Measurements from ENCODE around the gene HCN2. TPM values are rescaled to one million over a fixed set of nuclear protein-coding genes. Genes with fewer than 3 reads are reported as not detected.

The HCN2 gene
- polyA plus RNA-seq, 4 donors: 0.19 to 0.58 TPM; not detected in 2

DNA sequence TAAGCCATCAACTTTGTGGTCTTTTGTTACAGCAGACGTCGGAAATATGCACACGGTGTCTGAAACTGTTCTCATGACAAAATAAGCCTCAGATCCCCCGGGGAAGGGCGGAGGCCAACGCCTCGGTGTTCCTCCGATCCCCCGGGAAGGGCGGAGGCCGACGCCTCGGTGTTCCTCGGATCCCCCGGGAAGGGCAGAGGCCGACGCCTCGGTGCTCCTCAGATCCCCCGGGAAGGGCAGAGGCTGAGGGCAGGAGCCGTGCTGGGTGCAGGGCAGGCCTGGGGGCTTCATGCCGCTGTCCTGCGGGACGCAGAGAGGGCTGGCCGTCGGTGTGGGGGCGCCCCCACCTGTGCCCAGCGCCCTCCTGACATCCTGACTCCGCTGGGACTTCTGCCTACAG lies 54.7 kb downstream of the HCN2 start:
- Histone ChIP-seq H3K9me3 (ENCODE audit: control insufficient read depth in 2 of 2, insufficient read depth in 1 of 2, low read depth in 1 of 2, low read length in 1 of 2) (no peaks in the 10 kb centered on the region), H3K4me1 (ENCODE audit: control insufficient read depth in 3 of 3, insufficient read depth in 2 of 3, low read depth in 1 of 3, low read length in 2 of 3) (peaks cover under 1 to 1% (median under 1%) of the 10 kb centered on the region in 3 donors), H3K27me3 (ENCODE audit: control insufficient read depth in 3 of 3, insufficient read depth in 3 of 3, low read length in 3 of 3) (no peaks in the 10 kb centered on the region), H3K27ac (ENCODE audit: low read depth in 1 of 3, low read length in 2 of 3) (no peak overlapping the region), H3K36me3 (ENCODE audit: control insufficient read depth in 3 of 3, insufficient read depth in 2 of 3, low read depth in 1 of 3, low read length in 3 of 3) (peaks cover 6 to 53% (median 25%) of the 10 kb centered on the region in 3 donors), H3K4me3 (ENCODE audit: low read depth in 1 of 3, low read length in 3 of 3) (no peak overlapping the region)
- WGBS, 3 donors: 72 to 81% (median 76%) methylated on average over 27 to 28 of the region's 28 CpGs
- no peak for DNase-seq
- FAIRE-seq: no peak

DNA sequence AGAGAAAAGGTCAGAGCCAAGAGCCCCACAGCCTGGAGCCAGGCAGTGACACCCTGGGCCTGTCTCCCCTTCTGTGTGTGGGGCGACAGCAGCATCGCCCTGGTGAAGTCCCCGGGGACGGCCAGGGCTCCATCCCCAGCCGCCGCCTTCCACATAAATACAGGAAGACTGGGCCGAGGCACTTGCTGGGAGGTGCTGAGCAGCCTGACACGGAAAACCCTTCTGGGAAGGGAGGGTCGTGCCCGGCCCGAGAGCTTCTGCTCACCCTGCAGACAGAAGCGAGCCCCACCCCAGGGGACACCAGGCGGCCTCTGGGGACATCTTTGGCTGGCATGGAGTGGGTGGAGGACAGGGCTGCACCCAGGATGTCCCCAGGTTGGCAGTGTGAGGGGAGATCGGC lies 55.1 kb downstream of the HCN2 start:
- DNase-seq: no peak
- WGBS, 3 donors: 79 to 84% (median 83%) methylated on average over 10 to 14 of the region's 14 CpGs
- FAIRE-seq: no peak
- H3K27ac ChIP-seq (ENCODE audit: low read depth in 1 of 3, low read length in 2 of 3): no peak overlapping the region
- peaks cover 0 to 1% (median 0%) of the 10 kb centered on the region in 3 donors for H3K4me1 ChIP-seq (ENCODE audit: control insufficient read depth in 3 of 3, insufficient read depth in 2 of 3, low read depth in 1 of 3, low read length in 2 of 3)
- peaks cover 6 to 56% (median 25%) of the 10 kb centered on the region in 3 donors for H3K36me3 ChIP-seq (ENCODE audit: control insufficient read depth in 3 of 3, insufficient read depth in 2 of 3, low read depth in 1 of 3, low read length in 3 of 3)
- H3K4me3 ChIP-seq (ENCODE audit: low read depth in 1 of 3, low read length in 3 of 3): no peak overlapping the region
- no peaks in the 10 kb centered on the region for H3K27me3 ChIP-seq (ENCODE audit: control insufficient read depth in 3 of 3, insufficient read depth in 3 of 3, low read length in 3 of 3)
- no peaks in the 10 kb centered on the region for H3K9me3 ChIP-seq (ENCODE audit: control insufficient read depth in 2 of 2, insufficient read depth in 1 of 2, low read depth in 1 of 2, low read length in 1 of 2)

DNA sequence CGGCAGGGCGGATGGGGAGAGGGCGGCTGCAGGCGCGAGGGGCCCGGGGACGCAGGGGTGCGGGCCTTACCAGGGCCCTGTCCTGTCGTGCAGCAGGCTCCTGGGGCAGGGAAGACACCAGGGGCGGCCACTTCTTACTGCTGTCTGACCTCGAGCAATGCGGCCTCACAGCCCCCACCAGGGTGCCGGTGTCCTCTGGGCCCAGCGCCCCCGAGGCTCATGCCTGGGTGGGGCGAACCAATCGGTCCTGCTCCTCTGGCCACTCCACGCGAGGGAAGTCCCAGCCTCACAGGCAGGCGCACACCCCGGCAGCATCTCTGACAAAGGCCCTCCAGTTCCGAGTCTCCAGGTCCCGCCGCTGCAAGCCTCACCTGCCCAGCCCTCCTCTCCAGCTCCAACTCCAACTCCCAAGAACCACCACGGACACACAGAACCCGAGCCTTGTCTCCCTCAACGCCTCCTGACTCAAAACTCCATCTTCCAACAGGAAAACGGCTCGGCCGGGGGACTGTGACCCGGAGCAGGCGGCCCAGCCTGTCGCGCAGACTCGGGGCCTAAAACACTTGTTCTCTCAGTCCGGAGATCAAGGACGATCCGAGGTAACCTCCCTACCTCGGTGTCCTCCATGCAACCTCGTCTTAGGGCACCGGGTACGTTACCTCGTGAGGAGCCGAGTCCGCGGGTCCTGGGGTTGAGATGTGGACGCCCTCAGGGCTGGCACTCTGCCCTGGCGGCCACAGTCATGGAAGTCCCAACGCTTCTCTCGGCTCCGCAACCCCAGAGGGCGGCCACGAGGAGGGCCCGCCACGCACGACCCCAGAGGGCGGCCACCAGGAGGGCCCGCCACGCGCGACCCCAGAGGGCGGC lies 56.5 kb downstream of the HCN2 start:
- DNase-seq (no peak), FAIRE-seq (no peak)
- WGBS, 3 donors: 90 to 94% (median 91%) methylated on average over 47 to 62 of the region's 62 CpGs
- Histone ChIP-seq H3K4me3 (ENCODE audit: low read depth in 1 of 3, low read length in 3 of 3) (no peak overlapping the region), H3K36me3 (ENCODE audit: control insufficient read depth in 3 of 3, insufficient read depth in 2 of 3, low read depth in 1 of 3, low read length in 3 of 3) (peaks cover 10 to 68% (median 29%) of the 10 kb centered on the region in 3 donors), H3K9me3 (ENCODE audit: control insufficient read depth in 2 of 2, insufficient read depth in 1 of 2, low read depth in 1 of 2, low read length in 1 of 2) (no peaks in the 10 kb centered on the region), H3K27ac (ENCODE audit: low read depth in 1 of 3, low read length in 2 of 3) (no peak overlapping the region), H3K27me3 (ENCODE audit: control insufficient read depth in 3 of 3, insufficient read depth in 3 of 3, low read length in 3 of 3) (no peaks in the 10 kb centered on the region), H3K4me1 (ENCODE audit: control insufficient read depth in 3 of 3, insufficient read depth in 2 of 3, low read depth in 1 of 3, low read length in 2 of 3) (no peaks in the 10 kb centered on the region)

DNA sequence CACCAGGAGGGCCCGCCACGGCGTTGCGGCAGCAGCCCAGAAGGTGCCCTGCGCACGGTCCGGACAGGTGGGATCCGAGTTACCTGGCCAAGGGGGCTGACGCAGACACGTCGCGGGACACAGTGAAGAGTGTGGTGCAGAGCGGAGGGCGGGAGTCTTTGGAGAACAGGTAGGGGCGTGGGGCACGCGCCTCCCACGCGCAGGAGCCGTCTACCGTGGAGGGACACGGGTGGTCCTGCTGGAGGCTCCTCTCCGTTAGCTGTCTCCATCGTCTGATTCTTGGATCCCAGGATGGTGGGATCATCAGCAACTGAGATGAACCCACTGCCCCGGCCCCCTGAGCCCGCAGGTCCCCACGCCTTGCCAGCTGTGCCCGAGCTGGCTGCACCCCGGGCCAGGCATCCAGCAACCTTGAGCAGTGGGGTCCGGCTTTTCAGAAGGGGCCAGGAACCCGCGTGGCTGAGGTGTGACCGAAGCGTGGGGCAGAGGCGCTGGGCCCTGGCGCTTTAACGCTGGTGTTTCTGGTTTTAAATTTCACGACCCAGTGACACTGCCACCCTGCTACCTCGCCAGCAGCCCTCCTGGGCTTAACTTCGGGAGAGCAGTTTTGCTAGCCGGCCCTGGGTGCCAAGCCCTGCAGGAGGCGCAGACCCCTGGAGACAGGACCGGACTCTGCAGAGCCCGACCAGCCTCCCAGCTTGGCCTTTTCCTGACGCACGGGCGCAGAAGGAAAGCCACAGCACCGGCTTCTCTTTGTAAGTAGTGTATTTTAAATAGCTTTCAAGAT lies 57.3 kb downstream of the HCN2 start:
- Histone ChIP-seq H3K4me1 (ENCODE audit: control insufficient read depth in 3 of 3, insufficient read depth in 2 of 3, low read depth in 1 of 3, low read length in 2 of 3) (no peaks in the 10 kb centered on the region), H3K27ac (ENCODE audit: low read depth in 1 of 3, low read length in 2 of 3) (no peak overlapping the region), H3K9me3 (ENCODE audit: control insufficient read depth in 2 of 2, insufficient read depth in 1 of 2, low read depth in 1 of 2, low read length in 1 of 2) (no peaks in the 10 kb centered on the region), H3K27me3 (ENCODE audit: control insufficient read depth in 3 of 3, insufficient read depth in 3 of 3, low read length in 3 of 3) (no peaks in the 10 kb centered on the region), H3K4me3 (ENCODE audit: low read depth in 1 of 3, low read length in 3 of 3) (no peak overlapping the region), H3K36me3 (ENCODE audit: control insufficient read depth in 3 of 3, insufficient read depth in 2 of 3, low read depth in 1 of 3, low read length in 3 of 3) (peaks cover 15 to 77% (median 36%) of the 10 kb centered on the region in 3 donors)
- no peak for DNase-seq
- WGBS, 3 donors: 94 to 95% (median 94%) methylated on average over 47 to 48 of the region's 48 CpGs
- FAIRE-seq: no peak

DNA sequence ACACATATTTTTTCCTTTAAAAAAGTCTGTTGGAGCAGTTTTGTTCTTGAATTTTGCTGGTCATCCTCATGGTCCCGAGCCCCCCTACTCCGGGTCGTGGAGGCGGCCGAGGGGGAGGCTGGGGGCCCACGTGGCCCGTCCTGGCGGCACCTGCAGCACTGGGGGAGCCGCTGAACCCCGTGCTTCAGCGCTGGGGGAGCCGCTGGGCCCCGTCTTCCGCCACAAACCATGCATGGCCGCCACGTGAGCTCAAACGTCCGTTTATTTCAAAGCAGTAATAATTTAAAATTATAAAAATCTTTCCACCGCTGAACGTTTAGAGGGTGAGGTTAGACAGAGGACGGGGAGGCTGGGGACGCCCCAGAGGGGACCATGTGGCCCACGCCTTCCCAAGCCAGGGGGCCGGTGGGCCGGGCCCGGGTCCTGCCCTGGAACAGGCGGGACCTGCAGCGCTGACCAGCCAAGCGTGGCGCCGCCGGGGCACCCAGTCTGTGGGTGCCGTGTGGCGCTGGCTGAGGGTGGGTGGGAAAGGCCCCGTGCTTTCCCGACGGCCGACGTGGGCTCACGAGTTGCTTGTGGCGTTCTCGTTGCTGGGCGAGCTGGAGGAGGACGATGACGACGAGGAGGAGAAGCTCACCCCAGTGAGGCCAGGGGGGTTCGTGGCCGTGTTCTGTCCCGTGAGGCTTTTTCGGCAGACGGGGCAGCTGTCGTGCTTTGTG lies 58.0 kb downstream of the HCN2 start:
- WGBS, 3 donors: 90 to 93% (median 92%) methylated on average over 52 of the region's 52 CpGs
- FAIRE-seq (no peak), DNase-seq (no peak)
- H3K4me1 ChIP-seq (ENCODE audit: control insufficient read depth in 3 of 3, insufficient read depth in 2 of 3, low read depth in 1 of 3, low read length in 2 of 3): no peaks in the 10 kb centered on the region
- no peaks in the 10 kb centered on the region for H3K27me3 ChIP-seq (ENCODE audit: control insufficient read depth in 3 of 3, insufficient read depth in 3 of 3, low read length in 3 of 3)
- H3K36me3 ChIP-seq (ENCODE audit: control insufficient read depth in 3 of 3, insufficient read depth in 2 of 3, low read depth in 1 of 3, low read length in 3 of 3): peaks cover 21 to 84% (median 39%) of the 10 kb centered on the region in 3 donors
- H3K27ac ChIP-seq (ENCODE audit: low read depth in 1 of 3, low read length in 2 of 3): no peak overlapping the region
- no peak overlapping the region for H3K4me3 ChIP-seq (ENCODE audit: low read depth in 1 of 3, low read length in 3 of 3)
- H3K9me3 ChIP-seq (ENCODE audit: control insufficient read depth in 2 of 2, insufficient read depth in 1 of 2, low read depth in 1 of 2, low read length in 1 of 2): no peaks in the 10 kb centered on the region

DNA sequence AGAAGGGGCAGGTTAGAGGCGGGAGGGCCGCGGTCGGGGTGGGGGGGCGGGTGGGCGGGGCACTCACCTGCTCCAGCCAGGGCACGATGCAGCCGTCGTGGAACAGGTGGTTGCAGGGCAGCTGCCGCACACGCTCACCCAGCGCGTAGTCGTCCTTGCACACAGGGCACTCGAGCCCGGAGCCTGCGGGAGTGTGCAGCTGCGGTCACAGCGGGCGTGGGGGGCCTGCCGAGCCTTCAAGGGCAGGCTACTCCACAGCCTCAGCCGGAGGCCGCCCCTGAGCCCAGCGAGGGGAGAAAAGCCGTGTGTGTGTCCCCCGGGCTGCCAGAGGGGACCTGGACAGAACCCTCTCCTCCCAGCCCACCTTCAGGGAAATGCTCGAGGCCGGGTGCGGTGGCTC lies 58.6 kb downstream of the HCN2 start:
- no peak overlapping the region for H3K27ac ChIP-seq (ENCODE audit: low read depth in 1 of 3, low read length in 2 of 3)
- 87 to 90% (median 89%) methylated on average over 12 to 29 of the region's 29 CpGs for WGBS, 3 donors
- FAIRE-seq (no peak), DNase-seq (no peak)
- no peaks in the 10 kb centered on the region for H3K9me3 ChIP-seq (ENCODE audit: control insufficient read depth in 2 of 2, insufficient read depth in 1 of 2, low read depth in 1 of 2, low read length in 1 of 2)
- H3K36me3 ChIP-seq (ENCODE audit: control insufficient read depth in 3 of 3, insufficient read depth in 2 of 3, low read depth in 1 of 3, low read length in 3 of 3): peaks cover 26 to 87% (median 39%) of the 10 kb centered on the region in 3 donors
- H3K27me3 ChIP-seq (ENCODE audit: control insufficient read depth in 3 of 3, insufficient read depth in 3 of 3, low read length in 3 of 3): no peaks in the 10 kb centered on the region
- no peak overlapping the region for H3K4me3 ChIP-seq (ENCODE audit: low read depth in 1 of 3, low read length in 3 of 3)
- no peaks in the 10 kb centered on the region for H3K4me1 ChIP-seq (ENCODE audit: control insufficient read depth in 3 of 3, insufficient read depth in 2 of 3, low read depth in 1 of 3, low read length in 2 of 3)

DNA sequence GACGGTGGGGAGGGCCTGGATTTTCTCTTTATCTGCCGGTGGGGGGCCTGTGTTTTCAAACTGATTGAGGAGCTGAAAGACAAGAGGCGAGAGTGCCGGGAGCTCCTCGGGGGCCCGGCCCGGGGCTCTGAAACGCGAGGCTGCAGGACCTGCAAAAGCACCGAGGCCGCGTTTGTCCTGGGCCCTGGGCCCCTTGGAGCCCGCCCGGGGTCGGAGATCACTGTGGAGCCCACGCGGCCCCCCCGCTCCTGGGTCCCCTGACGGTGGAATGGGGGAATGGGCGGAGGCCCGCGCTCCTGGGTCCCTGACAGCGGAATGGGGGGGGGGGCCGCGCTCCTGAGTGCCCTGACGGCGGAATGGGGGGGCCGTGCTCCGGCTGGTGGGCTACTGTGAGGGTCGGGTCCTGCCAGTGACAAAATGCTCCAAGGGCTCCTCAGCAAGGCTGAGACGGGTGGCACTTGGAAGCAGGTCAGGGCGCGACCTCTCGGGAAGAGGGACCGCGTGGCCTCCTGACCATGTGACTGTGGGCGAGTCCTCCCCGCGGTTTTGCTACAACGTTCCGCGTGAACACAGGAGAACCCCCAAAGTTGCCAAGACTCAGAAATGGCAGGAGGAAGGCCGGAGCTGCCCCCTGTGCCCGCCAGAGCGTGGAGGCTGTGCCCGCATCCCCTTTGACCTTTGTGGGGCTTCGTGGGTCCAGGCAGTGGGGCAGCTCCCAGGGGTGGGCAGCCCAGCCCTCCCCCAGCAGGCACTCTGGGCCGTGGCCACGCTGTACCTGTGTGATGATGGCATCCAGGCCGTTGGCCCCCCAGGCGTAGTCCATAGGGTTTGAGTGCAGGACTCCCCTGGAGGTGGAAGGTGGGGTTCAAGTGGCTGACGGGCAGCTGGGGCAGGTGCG lies 59.5 kb downstream of the HCN2 start:
- H3K27ac ChIP-seq (ENCODE audit: low read depth in 1 of 3, low read length in 2 of 3): no peak overlapping the region
- H3K36me3 ChIP-seq (ENCODE audit: control insufficient read depth in 3 of 3, insufficient read depth in 2 of 3, low read depth in 1 of 3, low read length in 3 of 3): peaks cover 28 to 89% (median 39%) of the 10 kb centered on the region in 3 donors
- H3K4me1 ChIP-seq (ENCODE audit: control insufficient read depth in 3 of 3, insufficient read depth in 2 of 3, low read depth in 1 of 3, low read length in 2 of 3): no peaks in the 10 kb centered on the region
- no peak for FAIRE-seq
- no peaks in the 10 kb centered on the region for H3K9me3 ChIP-seq (ENCODE audit: control insufficient read depth in 2 of 2, insufficient read depth in 1 of 2, low read depth in 1 of 2, low read length in 1 of 2)
- 90 to 94% (median 93%) methylated on average over 46 to 53 of the region's 53 CpGs for WGBS, 3 donors
- no peak overlapping the region for H3K4me3 ChIP-seq (ENCODE audit: low read depth in 1 of 3, low read length in 3 of 3)
- DNase-seq: no peak
- H3K27me3 ChIP-seq (ENCODE audit: control insufficient read depth in 3 of 3, insufficient read depth in 3 of 3, low read length in 3 of 3): no peaks in the 10 kb centered on the region
